Ramos (cell line): ENCODE data around the gene MAD1L1.
"Not testable (repeated sequence)": the region's sequence is repeated elsewhere in the genome, so short reads cannot be mapped to it uniquely, and the experiment has no call there.

ENCODE experiments used
- in situ Hi-C: fragments of 300-500 bp; cut with MboI; formaldehyde crosslinking; loops from one replicate; pipeline ENCODE4 v1.14.3; 2022; ENCODE audit warnings: low sequenced_read_pairs; ENCODE audit not compliant: unreplicated experiment

The MAD1L1 gene

GRCh38 chr7:1846331-1847065 is 386.2 kb downstream of the MAD1L1 start:
- in situ Hi-C loops, result no loop called here

- in situ Hi-C loops, result no loop called here
Observed at GRCh38 chr7:1845536-1846311, 387.0 kb downstream of the MAD1L1 start.

GRCh38 chr7:1844951-1845390 is 387.8 kb downstream of the MAD1L1 start:
- in situ Hi-C loops, result no loop called here

GRCh38 chr7:1844336-1844950 is 388.3 kb downstream of the MAD1L1 start:
- in situ Hi-C loops, result no loop called here

GRCh38 chr7:1843921-1844335 is 388.8 kb downstream of the MAD1L1 start:
- in situ Hi-C loops, result no loop called here

- in situ Hi-C loops, result no loop called here
Observed at GRCh38 chr7:1843271-1843861, 389.4 kb downstream of the MAD1L1 start.

GRCh38 chr7:1842321-1843221 is 390.2 kb downstream of the MAD1L1 start:
- in situ Hi-C loops, result no loop called here

GRCh38 chr7:1841286-1842021 is 391.3 kb downstream of the MAD1L1 start:
- in situ Hi-C loops, result not testable (repeated sequence)

GRCh38 chr7:1840744-1841143 is 392.0 kb downstream of the MAD1L1 start:
- in situ Hi-C loops, result not testable (repeated sequence)

- in situ Hi-C loops, result no loop called here
Observed at GRCh38 chr7:1839701-1840100, 393.0 kb downstream of the MAD1L1 start.

- in situ Hi-C loops, result not testable (repeated sequence)
Observed at GRCh38 chr7:1838911-1839531, 393.7 kb downstream of the MAD1L1 start.

- in situ Hi-C loops, result not testable (repeated sequence)
Observed at GRCh38 chr7:1838544-1838872, 394.2 kb downstream of the MAD1L1 start.

GRCh38 chr7:1837696-1838543 is 394.8 kb downstream of the MAD1L1 start:
- in situ Hi-C loops, result not testable (repeated sequence)

GRCh38 chr7:1831933-1832535 is 400.7 kb downstream of the MAD1L1 start:
- in situ Hi-C loops, result not testable (repeated sequence)

GRCh38 chr7:1831471-1831870 is 401.3 kb downstream of the MAD1L1 start:
- in situ Hi-C loops, result not testable (repeated sequence)

- in situ Hi-C loops, result not testable (repeated sequence)
Observed at GRCh38 chr7:1829668-1830067, 403.1 kb downstream of the MAD1L1 start.

- in situ Hi-C loops, result no loop called here
Observed at GRCh38 chr7:1829111-1829510, 403.6 kb downstream of the MAD1L1 start.
